Common myeloid progenitor, CD34-positive (primary cell): ENCODE results near the gene CAPN2.
"Not testable (repeated sequence)": the region's sequence is repeated elsewhere in the genome, so short reads cannot be mapped to it uniquely, and the experiment has no call there.

ENCODE experiments used
- CTCF ChIA-PET: fragments of 350-600 bp; sonication (Branson Sonifier 250); formaldehyde crosslinking; loops from one replicate; lab custom pipeline; 2021; ENCODE audit warnings: antibody characterized with exemption; lab: Charles Lee
- POLR2A ChIA-PET: fragments of 350-600 bp; sonication (Branson Sonifier 250); formaldehyde crosslinking; loops from one replicate; lab custom pipeline; 2021; ENCODE audit warnings: antibody characterized with exemption; lab: Charles Lee
- DNase-seq, 3 donors: peaks; one replicate each; pipeline versions ENCODE4 v3.0.0 to v3.0.0-alpha.2; 2013
- H3K27ac ChIP-seq, 2 experiments: 1 replicate in 1 of 2; 2 replicates in 1 of 2; pipeline ENCODE4 v1.7.0; 2013; ENCODE audit warnings: inconsistent platforms in 2 of 2, low read length in 2 of 2, mild to moderate bottlenecking in 2 of 2, low read depth in 1 of 2, moderate library complexity in 1 of 2; ENCODE audit not compliant: severe bottlenecking in 2 of 2, insufficient read depth in 1 of 2, poor library complexity in 1 of 2
- H3K27me3 ChIP-seq, 5 experiments: replicated peaks in 2 of 5; 1 replicate in 3 of 5; 2 replicates in 2 of 5; pipeline versions ENCODE4 v1.6.1 to v1.7.0; 2013; ENCODE audit warnings: low read length in 4 of 5, mild to moderate bottlenecking in 2 of 5, moderate library complexity in 2 of 5, inconsistent platforms in 1 of 5; ENCODE audit not compliant: insufficient read depth in 5 of 5, control insufficient read depth in 4 of 5
- H3K36me3 ChIP-seq, 4 experiments: 1 replicate in 2 of 4; 2 replicates in 2 of 4; pipeline versions ENCODE4 v1.6.1 to v1.7.0; 2013; ENCODE audit warnings: low read length in 3 of 4, control low read depth in 1 of 4, mild to moderate bottlenecking in 1 of 4; ENCODE audit not compliant: control insufficient read depth in 4 of 4, insufficient read depth in 4 of 4
- H3K4me1 ChIP-seq, 4 experiments: 1 replicate in 3 of 4; 2 replicates in 1 of 4; pipeline versions ENCODE4 v1.6.1 to v1.7.1; 2013; ENCODE audit warnings: low read length in 3 of 4, mild to moderate bottlenecking in 3 of 4, control low read depth in 1 of 4, inconsistent platforms in 1 of 4, moderate library complexity in 1 of 4; ENCODE audit not compliant: control insufficient read depth in 4 of 4, insufficient read depth in 4 of 4; ENCODE audit errors: control extremely low read depth in 1 of 4
- H3K4me3 ChIP-seq, 7 experiments: 1 replicate in 4 of 7; 2 replicates in 3 of 7; pipeline versions ENCODE4 v1.5.1 to v1.7.0; 2013; ENCODE audit warnings: mild to moderate bottlenecking in 7 of 7, low read length in 6 of 7, moderate library complexity in 6 of 7, inconsistent platforms in 2 of 7, low read depth in 2 of 7, control low read depth in 1 of 7; ENCODE audit not compliant: insufficient read depth in 4 of 7, control insufficient read depth in 1 of 7; ENCODE audit errors: extremely low read depth in 1 of 7
- H3K9me3 ChIP-seq, 5 experiments: 1 replicate in 4 of 5; 2 replicates in 1 of 5; pipeline versions ENCODE4 v1.6.1 to v1.7.1; 2013; ENCODE audit warnings: low read length in 4 of 5, mild to moderate bottlenecking in 2 of 5, inconsistent platforms in 1 of 5, low read depth in 1 of 5, moderate library complexity in 1 of 5; ENCODE audit not compliant: control insufficient read depth in 4 of 5, insufficient read depth in 2 of 5; ENCODE audit errors: control extremely low read depth in 1 of 5
- WGBS: methylation state at CpG from one replicate; pipeline ENCODE4 v1.1.5; 2013; ENCODE audit not compliant: insufficient coverage; 5-methylcytosine and 5-hydroxymethylcytosine counted together

The CAPN2 gene

GRCh38 chr1:223730479-223731132 lies 18.3 kb downstream of the CAPN2 start:
- H3K27me3 ChIP-seq = no peaks in the 10 kb centered on the region

GRCh38 chr1:223731133-223731770 lies 18.9 kb downstream of the CAPN2 start:
- DNase-seq = no peak
- Histone ChIP-seq H3K4me1 (peaks cover 0 to 13% (median 11%) of the 10 kb centered on the region in 4 experiments), H3K9me3 (no peaks in the 10 kb centered on the region), H3K27ac (no peak overlapping the region), H3K27me3 (no peaks in the 10 kb centered on the region), H3K36me3 (peaks cover 0 to 4% (median 0%) of the 10 kb centered on the region in 4 experiments), H3K4me3 (no peak overlapping the region)
- ChIA-PET POLR2A (no interaction called here), CTCF (interaction anchor here (0.9 to 3.2 kb wide), 4 partner anchors 14 to 35 kb away, joined by 3 to 9 read pairs (median 6); no protein-coding TSS in a partner anchor)
- WGBS = 92% methylated on average over 9 of the region's 13 CpGs

More at GRCh38 chr1:223730479-223731132, 18.3 kb downstream of the CAPN2 start:
- Histone ChIP-seq H3K4me3 (no peak overlapping the region), H3K9me3 (no peaks in the 10 kb centered on the region), H3K4me1 (peaks cover 0 to 18% (median 17%) of the 10 kb centered on the region in 4 experiments), H3K27ac (no peak overlapping the region), H3K36me3 (peaks cover 0 to 4% (median 0%) of the 10 kb centered on the region in 4 experiments)
- 94% methylated on average over 4 of the region's 4 CpGs for WGBS
- CTCF ChIA-PET = interaction anchor here (0.6 to 3.2 kb wide), 5 partner anchors 14 to 106 kb away, joined by 3 to 9 read pairs (median 4); no protein-coding TSS in a partner anchor
- POLR2A ChIA-PET = interaction anchor here (0.6 kb wide), 1 partner anchor 11 kb away, joined by 3 read pairs; no protein-coding TSS in a partner anchor
- DNase-seq = no peak

- no peak for DNase-seq
- ChIA-PET CTCF (interaction anchor here (0.9 to 1.4 kb wide), 3 partner anchors 19 to 34 kb away, joined by 3 to 4 read pairs (median 3); no protein-coding TSS in a partner anchor), POLR2A (no interaction called here)
- WGBS = 100% methylated on average over 3 of the region's 6 CpGs
- H3K9me3 ChIP-seq = no peaks in the 10 kb centered on the region
- H3K27me3 ChIP-seq = no peaks in the 10 kb centered on the region
- H3K4me1 ChIP-seq = no peaks in the 10 kb centered on the region
- H3K4me3 ChIP-seq = no peak overlapping the region
- peaks cover 0 to 4% (median 0%) of the 10 kb centered on the region in 4 experiments for H3K36me3 ChIP-seq
- no peak overlapping the region for H3K27ac ChIP-seq
Measured at GRCh38 chr1:223732993-223733798, 20.9 kb downstream of the CAPN2 start.

GRCh38 chr1:223733898-223734852 lies 21.8 kb downstream of the CAPN2 start:
- POLR2A ChIA-PET = no interaction called here
- 98% methylated on average over 17 of the region's 20 CpGs for WGBS

GRCh38 chr1:223736638-223737037 lies 24.3 kb downstream of the CAPN2 start:
- H3K4me1 ChIP-seq, H3K27ac ChIP-seq: not testable (repeated sequence)

More at GRCh38 chr1:223733898-223734852, 21.8 kb downstream of the CAPN2 start:
- H3K9me3 ChIP-seq = no peaks in the 10 kb centered on the region
- no peaks in the 10 kb centered on the region for H3K4me1 ChIP-seq
- DNase-seq = no peak
- no peak overlapping the region for H3K4me3 ChIP-seq
- no peak overlapping the region for H3K27ac ChIP-seq
- CTCF ChIA-PET = interaction anchor here (1.2 kb wide), 1 partner anchor 14 kb away, joined by 3 read pairs; no protein-coding TSS in a partner anchor
- H3K36me3 ChIP-seq = no peaks in the 10 kb centered on the region
- no peaks in the 10 kb centered on the region for H3K27me3 ChIP-seq

GRCh38 chr1:223737342-223737741 lies 25.0 kb downstream of the CAPN2 start:
- no peaks in the 10 kb centered on the region for H3K27me3 ChIP-seq
- H3K4me3 ChIP-seq = no peak overlapping the region
- H3K9me3 ChIP-seq = no peaks in the 10 kb centered on the region
- ChIA-PET POLR2A (no interaction called here), CTCF (interaction anchor here (0.6 to 4.3 kb wide), 4 partner anchors 9 to 25 kb away, joined by 3 to 28 read pairs (median 4); partner anchors contain the start of gene CAPN2)
- no peak overlapping the region for H3K27ac ChIP-seq
- no peaks in the 10 kb centered on the region for H3K36me3 ChIP-seq
- 95% methylated on average over 5 of the region's 7 CpGs for WGBS
- no peaks in the 10 kb centered on the region for H3K4me1 ChIP-seq
- DNase-seq = no peak

More at GRCh38 chr1:223736638-223737037, 24.3 kb downstream of the CAPN2 start:
- H3K27me3 ChIP-seq, H3K9me3 ChIP-seq, H3K4me3 ChIP-seq, H3K36me3 ChIP-seq, POLR2A ChIA-PET, CTCF ChIA-PET, DNase-seq: not testable (repeated sequence)
- 100% methylated on average over 4 of the region's 5 CpGs for WGBS
